A673 (cell line): ENCODE results near the gene UBE4B. TPM values are rescaled to one million over a fixed set of nuclear protein-coding genes. Genes with fewer than 3 reads are reported as not detected.

Experiments
- BruUV-seq: library from RNA; stranded (reverse); fragments of 400-500 nt; replicated peaks from 2 replicates; lab custom pipeline; 2021; lab: Mats Ljungman, UMichigan
- CTCF ChIA-PET: fragments of 300-600 bp; sonication (Branson Sonifier 250); formaldehyde crosslinking; loops from one replicate; lab custom pipeline; 2022; ENCODE audit warnings: antibody characterized with exemption; lab: Charles Lee
- POLR2A ChIA-PET: fragments of 300-600 bp; sonication (Branson Sonifier 250); formaldehyde crosslinking; loops from one replicate; lab custom pipeline; 2022; ENCODE audit warnings: antibody characterized with exemption; ENCODE audit not compliant: low non-redundant PET; lab: Charles Lee
- DNase-seq: peaks from one replicate; pipeline ENCODE4 v3.0.0-alpha.2; 2015; ENCODE audit warnings: low spot score
- H3K27ac ChIP-seq: fragments of 200-600 bp; sonication (generic); 2 replicates; pipeline ENCODE4 v1.5.1; 2016; ENCODE audit warnings: mixed run types, low read depth, mild to moderate bottlenecking, mixed read lengths, antibody characterized with exemption, low read length; ENCODE audit not compliant: poor library complexity, severe bottlenecking
- H3K27me3 ChIP-seq: fragments of 200-600 bp; sonication (generic); replicated peaks from 2 replicates; pipeline ENCODE4 v1.6.1; 2017; ENCODE audit warnings: mixed run types, low read depth, mild to moderate bottlenecking, mixed read lengths, antibody characterized with exemption, low read length; ENCODE audit not compliant: insufficient read depth, poor library complexity
- H3K36me3 ChIP-seq: fragments of 200-600 bp; sonication (generic); 2 replicates; pipeline ENCODE4 v1.6.1; 2016; ENCODE audit warnings: mixed run types, mild to moderate bottlenecking, mixed read lengths, antibody characterized with exemption, low read length; ENCODE audit not compliant: insufficient read depth, poor library complexity, severe bottlenecking
- H3K4me1 ChIP-seq: fragments of 200-600 bp; sonication (generic); 2 replicates; pipeline ENCODE4 v1.6.1; 2017; ENCODE audit warnings: mixed run types, mild to moderate bottlenecking, mixed read lengths, antibody characterized with exemption, low read length; ENCODE audit not compliant: insufficient read depth, poor library complexity, severe bottlenecking
- H3K4me3 ChIP-seq: fragments of 200-600 bp; sonication (generic); 2 replicates; pipeline ENCODE4 v1.5.1; 2016; ENCODE audit warnings: low read depth, mixed run types, mild to moderate bottlenecking, mixed read lengths, low read length; ENCODE audit not compliant: poor library complexity, severe bottlenecking
- H3K9me3 ChIP-seq: fragments of 200-600 bp; sonication (generic); 2 replicates; pipeline ENCODE4 v1.6.1; 2016; ENCODE audit warnings: mixed run types, low read depth, mild to moderate bottlenecking, mixed read lengths, antibody characterized with exemption, low read length; ENCODE audit not compliant: poor library complexity, severe bottlenecking
- EZH2 ChIP-seq: fragments of 200-600 bp; sonication (generic); IDR thresholded peaks from 2 replicates; pipeline ENCODE4 v1.6.1; 2017; ENCODE audit warnings: borderline replicate concordance, low read depth, mild to moderate bottlenecking, mixed read lengths, antibody characterized with exemption, low read length; ENCODE audit not compliant: poor library complexity, severe bottlenecking
- intact Hi-C: fragments of 100-400 bp; cut with micrococcal nuclease; formaldehyde crosslinking; loops from one replicate; pipeline ENCODE4 v1.10.0; 2022; ENCODE audit not compliant: unreplicated experiment
- total RNA-seq: library from RNA; stranded (reverse); gene quantifications from 2 replicates; pipeline ENCODE4 v1.2.3, GENCODE V29; 2021
- TF ChIP-seq, protein P1 (sequence below): fragments of 300-800, 200-600 bp; sonication (generic); conservative IDR thresholded peaks from 2 replicates; pipeline ENCODE4 v1.5.1; 2017; ENCODE audit warnings: low read depth, mild to moderate bottlenecking, antibody characterized with exemption, low read length, moderate library complexity, mixed read lengths

UBE4B gene
- total RNA-seq, 1 experiment from 2014 or later: 58.0 TPM

GRCh38 chr1:10160173-10160572 is 127.4 kb downstream of the UBE4B start:
- intact Hi-C loops: no loop called here
- ChIA-PET CTCF (no interaction called here), POLR2A (no interaction called here)
- Histone ChIP-seq H3K36me3 (peaks cover 5% of the 10 kb centered on the region), H3K4me1 (no peaks in the 10 kb centered on the region), H3K9me3 (no peaks in the 10 kb centered on the region), H3K4me3 (no peak overlapping the region), H3K27ac (no peak overlapping the region), H3K27me3 (no peaks in the 10 kb centered on the region)
- TF ChIP-seq, protein P1, sequence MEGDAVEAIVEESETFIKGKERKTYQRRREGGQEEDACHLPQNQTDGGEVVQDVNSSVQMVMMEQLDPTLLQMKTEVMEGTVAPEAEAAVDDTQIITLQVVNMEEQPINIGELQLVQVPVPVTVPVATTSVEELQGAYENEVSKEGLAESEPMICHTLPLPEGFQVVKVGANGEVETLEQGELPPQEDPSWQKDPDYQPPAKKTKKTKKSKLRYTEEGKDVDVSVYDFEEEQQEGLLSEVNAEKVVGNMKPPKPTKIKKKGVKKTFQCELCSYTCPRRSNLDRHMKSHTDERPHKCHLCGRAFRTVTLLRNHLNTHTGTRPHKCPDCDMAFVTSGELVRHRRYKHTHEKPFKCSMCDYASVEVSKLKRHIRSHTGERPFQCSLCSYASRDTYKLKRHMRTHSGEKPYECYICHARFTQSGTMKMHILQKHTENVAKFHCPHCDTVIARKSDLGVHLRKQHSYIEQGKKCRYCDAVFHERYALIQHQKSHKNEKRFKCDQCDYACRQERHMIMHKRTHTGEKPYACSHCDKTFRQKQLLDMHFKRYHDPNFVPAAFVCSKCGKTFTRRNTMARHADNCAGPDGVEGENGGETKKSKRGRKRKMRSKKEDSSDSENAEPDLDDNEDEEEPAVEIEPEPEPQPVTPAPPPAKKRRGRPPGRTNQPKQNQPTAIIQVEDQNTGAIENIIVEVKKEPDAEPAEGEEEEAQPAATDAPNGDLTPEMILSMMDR: no peak
- TF ChIP-seq EZH2: no peak
- no peak for DNase-seq
- no TSS peak for BruUV-seq

DNA sequence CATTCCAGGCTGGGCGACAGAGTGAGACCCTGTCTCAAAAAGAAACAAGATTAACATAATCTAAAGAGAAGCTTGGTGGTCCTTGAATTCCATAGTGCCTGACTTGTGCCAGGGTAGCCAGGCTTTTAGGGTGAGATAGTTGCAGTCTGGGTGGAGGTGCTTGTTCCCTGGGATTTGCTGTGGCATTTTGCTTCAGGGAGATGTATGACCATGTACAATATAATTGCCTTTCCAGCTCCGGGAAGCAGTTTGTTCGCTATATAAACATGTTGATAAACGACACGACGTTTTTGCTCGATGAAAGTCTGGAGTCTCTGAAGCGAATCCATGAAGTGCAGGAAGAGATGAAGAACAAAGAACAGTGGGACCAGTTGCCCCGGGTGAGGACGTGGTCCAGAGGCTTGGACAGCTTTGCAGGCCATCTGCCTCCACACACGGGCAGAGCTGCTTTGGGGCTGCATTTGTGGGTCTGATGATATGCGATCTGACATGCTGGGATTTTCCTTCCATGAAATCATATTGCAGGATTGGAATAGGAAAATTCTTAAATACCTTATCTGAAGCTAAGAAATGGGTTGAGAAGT is 128.2 kb downstream of the UBE4B start:
- Histone ChIP-seq H3K4me1 (no peaks in the 10 kb centered on the region), H3K9me3 (no peaks in the 10 kb centered on the region), H3K27ac (no peak overlapping the region), H3K27me3 (no peaks in the 10 kb centered on the region), H3K36me3 (peaks cover 8% of the 10 kb centered on the region), H3K4me3 (no peak overlapping the region)
- ChIA-PET CTCF (no interaction called here), POLR2A (interaction anchor here (0.6 kb wide), 1 partner anchor 203 kb away, joined by 3 read pairs; no protein-coding TSS in a partner anchor)
- TF ChIP-seq EZH2: no peak
- TF ChIP-seq, protein P1: no peak
- no peak for DNase-seq
- no TSS peak for BruUV-seq
- intact Hi-C loops: no loop called here

GRCh38 chr1:10161541-10162290 is 129.0 kb downstream of the UBE4B start:
- no peaks in the 10 kb centered on the region for H3K4me1 ChIP-seq
- CTCF ChIA-PET: interaction anchor here (0.7 kb wide), 1 partner anchor 634 kb away, joined by 6 read pairs; no protein-coding TSS in a partner anchor

More at GRCh38 chr1:10161541-10162290, 129.0 kb downstream of the UBE4B start:
- no peak for TF ChIP-seq EZH2
- TF ChIP-seq, protein P1: no peak
- no peaks in the 10 kb centered on the region for H3K27me3 ChIP-seq
- H3K9me3 ChIP-seq: no peaks in the 10 kb centered on the region
- H3K4me3 ChIP-seq: no peak overlapping the region
- POLR2A ChIA-PET: no interaction called here
- H3K27ac ChIP-seq: no peak overlapping the region
- DNase-seq: no peak
- no TSS peak for BruUV-seq
- intact Hi-C loops: no loop called here
- H3K36me3 ChIP-seq: peaks cover 10% of the 10 kb centered on the region
